Measurements from ENCODE around the gene NHERF1. TPM values are rescaled to one million over a fixed set of nuclear protein-coding genes. Genes with fewer than 3 reads are reported as not detected.

NHERF1 gene
- total and polyA plus RNA-seq, 9 of the 15 experiments (the other 6 are each of a cell fraction or from before 2014, with no cell fraction given) = 11.4 to 79.9 (median 36.9) TPM

DNA sequence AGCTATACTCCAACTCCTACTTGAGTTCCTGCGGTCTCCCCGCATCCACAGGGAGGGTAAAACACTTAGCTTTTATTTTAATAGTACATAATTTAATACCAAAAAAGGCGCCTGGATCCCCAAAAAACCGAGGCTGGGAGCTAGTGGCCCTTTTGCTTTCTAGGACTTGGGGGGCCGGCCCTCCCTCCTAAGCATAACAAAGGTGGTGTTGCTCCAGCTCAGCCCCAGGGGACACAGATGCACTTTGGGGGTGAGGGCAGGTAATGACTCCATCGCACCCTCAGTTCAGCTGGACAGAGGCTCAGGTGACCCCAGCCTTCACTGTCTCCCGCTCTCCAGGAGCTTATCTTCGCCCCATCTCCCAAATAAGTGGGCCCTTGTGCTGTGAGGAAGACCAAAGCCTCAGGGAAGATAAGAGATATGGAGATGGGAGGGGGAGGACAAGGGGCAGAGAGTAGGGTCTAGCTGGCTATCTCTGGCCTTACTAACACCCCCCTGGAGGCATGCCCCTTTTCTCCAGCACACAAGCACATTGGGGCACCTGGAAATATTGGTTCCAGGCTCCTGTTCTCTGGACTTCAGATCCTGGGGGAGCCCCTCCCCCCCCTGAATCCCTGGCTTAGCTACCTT, 2.8 kb upstream of the NHERF1 start (continued):
- no peak for TF ChIP-seq PRDM10 (IDR thresholded peaks at IDR 0.05; ENCODE audit: partially characterized antibody)
- TF ChIP-seq ETS2 (tag; IDR thresholded peaks at IDR 0.05; ENCODE audit: borderline replicate concordance, poor library complexity, severe bottlenecking) = no peak

- Histone ChIP-seq H3K4me2 (ENCODE audit: insufficient read depth, low read length) (no peak overlapping the region), H3K9me1 (ENCODE audit: control insufficient read depth, insufficient read depth, low read length) (no peaks in the 10 kb centered on the region), H3K9me3 (replicated peaks; ENCODE audit: control insufficient read depth, insufficient read depth, low read depth, low read length) (no peaks in the 10 kb centered on the region), H3K4me3 (no peak overlapping the region), H3K27me3 (ENCODE audit: control insufficient read depth in 2 of 2, insufficient read depth in 2 of 2, low read length in 2 of 2) (peaks cover 3 to 15% of the 10 kb centered on the region in 2 experiments; a peak in 3 of 5 replicates), H3K9ac (ENCODE audit: insufficient read depth in 1 of 2, low read depth in 2 of 2, low read length in 2 of 2) (peak overlapping the region; percentile 1; a peak in 1 of 4 replicates), H3K4me1 (replicated peaks in 1 of 2; ENCODE audit: control insufficient read depth in 2 of 2, insufficient read depth in 2 of 2, low read length in 2 of 2) (peaks cover 37 to 61% of the 10 kb centered on the region in 2 experiments), H4K20me1 (replicated peaks; ENCODE audit: control insufficient read depth, insufficient read depth, low read length) (peaks cover 9% of the 10 kb centered on the region; the same call in 1 of the 2 replicates), H3K36me3 (ENCODE audit: control insufficient read depth, insufficient read depth, low read length) (peaks cover 3% of the 10 kb centered on the region; the same call in 1 of the 3 replicates), H3K27ac (ENCODE audit: extremely low read depth, low read depth, low read length) (peak overlapping the region; percentile 53; the same call in 2 of the 3 replicates), H3K79me2 (ENCODE audit: control insufficient read depth, insufficient read depth, low read length) (peaks cover 28% of the 10 kb centered on the region), H2AFZ (ENCODE audit: low read depth, low read length) (peak overlapping the region; percentile 35)
- DNase-seq (ENCODE audit: extremely low read depth in 1 of 4, low spot score in 3 of 4) = no peak
- 82% methylated on average over 5 of the region's 5 CpGs for WGBS (ENCODE audit: insufficient coverage, low coverage, missing lambda C conversion rate)
- in situ Hi-C loops (cut with MboI) (no loop called here), intact Hi-C loops (cut with micrococcal nuclease) (loop anchor here (5.0 kb wide), 1 partner anchor 121 kb away; no protein-coding TSS in a partner anchor)
- no peak for FAIRE-seq
- ChIA-PET POLR2A (interaction anchor here (0.5 to 2.4 kb wide), 7 partner anchors 9 to 215 kb away, joined by 3 to 5 read pairs (median 4); no protein-coding TSS in a partner anchor), CTCF (ENCODE audit: low intra/inter-chr PET ratio) (interaction anchor here (3.9 kb wide), 1 partner anchor 24 kb away, joined by 41 read pairs; no protein-coding TSS in a partner anchor)
- no peak for ATAC-seq
- no TSS peak for BruUV-seq (replicated peaks)
- TF ChIP-seq ZNF274 (IDR thresholded peaks at IDR 0.05; ENCODE audit: borderline replicate concordance, low read depth, low read length) (no peak), IFI16 (CRISPR knock-in tag; IDR thresholded peaks at IDR 0.05) (no peak), ZNF224 (CRISPR knock-in tag; IDR thresholded peaks at IDR 0.05) (no peak), MIER1 (IDR thresholded peaks at IDR 0.05; ENCODE audit: low read depth) (no peak), ILK (tag; IDR thresholded peaks at IDR 0.05; ENCODE audit: borderline replicate concordance, low read depth) (no peak), ZNF785 (CRISPR knock-in tag; IDR thresholded peaks at IDR 0.05) (no peak), STAT5B (CRISPR knock-in tag; IDR thresholded peaks at IDR 0.05) (no peak)
- TF ChIP-seq, protein P1, sequence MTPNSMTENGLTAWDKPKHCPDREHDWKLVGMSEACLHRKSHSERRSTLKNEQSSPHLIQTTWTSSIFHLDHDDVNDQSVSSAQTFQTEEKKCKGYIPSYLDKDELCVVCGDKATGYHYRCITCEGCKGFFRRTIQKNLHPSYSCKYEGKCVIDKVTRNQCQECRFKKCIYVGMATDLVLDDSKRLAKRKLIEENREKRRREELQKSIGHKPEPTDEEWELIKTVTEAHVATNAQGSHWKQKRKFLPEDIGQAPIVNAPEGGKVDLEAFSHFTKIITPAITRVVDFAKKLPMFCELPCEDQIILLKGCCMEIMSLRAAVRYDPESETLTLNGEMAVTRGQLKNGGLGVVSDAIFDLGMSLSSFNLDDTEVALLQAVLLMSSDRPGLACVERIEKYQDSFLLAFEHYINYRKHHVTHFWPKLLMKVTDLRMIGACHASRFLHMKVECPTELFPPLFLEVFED (CRISPR knock-in tag; conservative IDR thresholded peaks at IDR 0.05) = no peak
- TF ChIP-seq, protein P2, sequence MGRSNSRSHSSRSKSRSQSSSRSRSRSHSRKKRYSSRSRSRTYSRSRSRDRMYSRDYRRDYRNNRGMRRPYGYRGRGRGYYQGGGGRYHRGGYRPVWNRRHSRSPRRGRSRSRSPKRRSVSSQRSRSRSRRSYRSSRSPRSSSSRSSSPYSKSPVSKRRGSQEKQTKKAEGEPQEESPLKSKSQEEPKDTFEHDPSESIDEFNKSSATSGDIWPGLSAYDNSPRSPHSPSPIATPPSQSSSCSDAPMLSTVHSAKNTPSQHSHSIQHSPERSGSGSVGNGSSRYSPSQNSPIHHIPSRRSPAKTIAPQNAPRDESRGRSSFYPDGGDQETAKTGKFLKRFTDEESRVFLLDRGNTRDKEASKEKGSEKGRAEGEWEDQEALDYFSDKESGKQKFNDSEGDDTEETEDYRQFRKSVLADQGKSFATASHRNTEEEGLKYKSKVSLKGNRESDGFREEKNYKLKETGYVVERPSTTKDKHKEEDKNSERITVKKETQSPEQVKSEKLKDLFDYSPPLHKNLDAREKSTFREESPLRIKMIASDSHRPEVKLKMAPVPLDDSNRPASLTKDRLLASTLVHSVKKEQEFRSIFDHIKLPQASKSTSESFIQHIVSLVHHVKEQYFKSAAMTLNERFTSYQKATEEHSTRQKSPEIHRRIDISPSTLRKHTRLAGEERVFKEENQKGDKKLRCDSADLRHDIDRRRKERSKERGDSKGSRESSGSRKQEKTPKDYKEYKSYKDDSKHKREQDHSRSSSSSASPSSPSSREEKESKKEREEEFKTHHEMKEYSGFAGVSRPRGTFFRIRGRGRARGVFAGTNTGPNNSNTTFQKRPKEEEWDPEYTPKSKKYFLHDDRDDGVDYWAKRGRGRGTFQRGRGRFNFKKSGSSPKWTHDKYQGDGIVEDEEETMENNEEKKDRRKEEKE (IDR thresholded peaks at IDR 0.05; ENCODE audit: borderline replicate concordance in 1 of 2, control insufficient read depth in 1 of 2, low read depth in 2 of 2, low read length in 1 of 2) = no peak
Measured at GRCh38 chr17:74746376-74746775, 2.1 kb upstream of the NHERF1 start.
